GM12891 (cell line): ENCODE measurements around the gene PPHLN1.

Source experiments
- PAX5 ChIP-seq: IDR thresholded peaks from 2 replicates; pipeline ENCODE4 v1.6.1; 2011; ENCODE audit warnings: low read length, moderate library complexity, mild to moderate bottlenecking; ENCODE audit not compliant: insufficient read depth, severe bottlenecking
- POLR2A ChIP-seq: IDR thresholded peaks from 2 replicates; pipeline ENCODE4 v1.6.1; 2011; ENCODE audit warnings: low read depth, low read length, control low read depth
- SPI1 ChIP-seq: IDR thresholded peaks from 2 replicates; pipeline ENCODE4 v1.6.1; 2011; ENCODE audit warnings: low read depth, low read length, control low read depth

DNA sequence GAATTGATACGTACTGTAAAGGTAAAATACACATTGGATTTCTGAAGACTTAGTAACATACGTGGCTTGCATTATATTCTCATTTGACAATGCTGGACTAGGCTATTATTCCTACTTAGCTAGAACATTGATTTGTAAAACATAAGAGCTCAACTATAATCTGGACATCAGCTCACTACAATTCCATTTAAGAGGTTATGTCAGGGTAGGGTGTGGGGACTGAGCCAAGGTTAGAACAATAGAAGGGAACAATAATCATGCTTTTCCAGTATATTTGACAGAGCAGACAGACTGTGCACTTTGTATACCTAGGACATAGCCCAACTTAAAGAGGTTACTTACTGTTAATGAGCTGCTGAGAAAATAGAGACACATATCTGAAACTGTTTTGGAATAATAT is 10.9 kb upstream of the PPHLN1 start:
- TF ChIP-seq POLR2A (no peak), PAX5 (no peak), SPI1 (no peak)
